Fibroblast of lung (primary cell): ENCODE results near the gene ZCCHC17.

Experiments
- EZH2 ChIP-seq: IDR thresholded peaks from 2 replicates; pipeline ENCODE4 v1.5.1; 2012; ENCODE audit warnings: low read length, control low read depth, mild to moderate bottlenecking; ENCODE audit errors: missing control alignments
- TF ChIP-seq, protein P1 (sequence below), 2 donors: IDR thresholded peaks in 1 of 2; conservative IDR thresholded peaks in 1 of 2; 1 replicate in 1 of 2; 2 replicates in 1 of 2; pipeline ENCODE4 v1.5.1; 2011 to 2012; ENCODE audit warnings: low read length in 2 of 2, control low read depth in 1 of 2, inconsistent platforms in 1 of 2, low read depth in 1 of 2, mild to moderate bottlenecking in 1 of 2

GRCh38 chr1:31408788-31409318, 112.0 kb downstream of the ZCCHC17 start:
- TF ChIP-seq, protein P1, sequence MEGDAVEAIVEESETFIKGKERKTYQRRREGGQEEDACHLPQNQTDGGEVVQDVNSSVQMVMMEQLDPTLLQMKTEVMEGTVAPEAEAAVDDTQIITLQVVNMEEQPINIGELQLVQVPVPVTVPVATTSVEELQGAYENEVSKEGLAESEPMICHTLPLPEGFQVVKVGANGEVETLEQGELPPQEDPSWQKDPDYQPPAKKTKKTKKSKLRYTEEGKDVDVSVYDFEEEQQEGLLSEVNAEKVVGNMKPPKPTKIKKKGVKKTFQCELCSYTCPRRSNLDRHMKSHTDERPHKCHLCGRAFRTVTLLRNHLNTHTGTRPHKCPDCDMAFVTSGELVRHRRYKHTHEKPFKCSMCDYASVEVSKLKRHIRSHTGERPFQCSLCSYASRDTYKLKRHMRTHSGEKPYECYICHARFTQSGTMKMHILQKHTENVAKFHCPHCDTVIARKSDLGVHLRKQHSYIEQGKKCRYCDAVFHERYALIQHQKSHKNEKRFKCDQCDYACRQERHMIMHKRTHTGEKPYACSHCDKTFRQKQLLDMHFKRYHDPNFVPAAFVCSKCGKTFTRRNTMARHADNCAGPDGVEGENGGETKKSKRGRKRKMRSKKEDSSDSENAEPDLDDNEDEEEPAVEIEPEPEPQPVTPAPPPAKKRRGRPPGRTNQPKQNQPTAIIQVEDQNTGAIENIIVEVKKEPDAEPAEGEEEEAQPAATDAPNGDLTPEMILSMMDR (conservative IDR thresholded peaks at IDR 0.05 in 1 of 2, IDR thresholded peaks at IDR 0.05 in 1 of 2; ENCODE audit: low read depth in 1 of 2, low read length in 2 of 2), result no peak
- no peak for TF ChIP-seq EZH2
